HUES6 (cell line): ENCODE data around the gene SLX4IP.

ENCODE experiments used
- H3K27ac ChIP-seq: 2 replicates; pipeline ENCODE4 v1.7.0; 2013; ENCODE audit warnings: low read depth, mild to moderate bottlenecking, low read length, inconsistent platforms
- H3K27me3 ChIP-seq: 2 replicates; pipeline ENCODE4 v1.6.1; 2013; ENCODE audit warnings: low read length; ENCODE audit not compliant: control insufficient read depth, insufficient read depth
- H3K36me3 ChIP-seq: 2 replicates; pipeline ENCODE4 v1.6.1; 2013; ENCODE audit warnings: low read length; ENCODE audit not compliant: control insufficient read depth, insufficient read depth
- H3K4me1 ChIP-seq: 2 replicates; pipeline ENCODE4 v1.6.1; 2013; ENCODE audit warnings: low read length; ENCODE audit not compliant: control insufficient read depth, insufficient read depth
- H3K4me3 ChIP-seq: 2 replicates; pipeline ENCODE4 v1.5.1; 2013; ENCODE audit warnings: low read depth, low read length
- H3K9ac ChIP-seq: one replicate; pipeline ENCODE4 v1.6.1; 2013; ENCODE audit warnings: mild to moderate bottlenecking, low read length
- H3K9me3 ChIP-seq: 2 replicates; pipeline ENCODE4 v1.6.1; 2013; ENCODE audit warnings: low read depth, low read length; ENCODE audit not compliant: control insufficient read depth, insufficient read depth

The SLX4IP gene

GRCh38 chr20:10590950-10591671 is 156.0 kb downstream of the SLX4IP start:
- Histone ChIP-seq H3K27me3 (no peaks in the 10 kb centered on the region), H3K4me3 (no peak overlapping the region), H3K36me3 (no peaks in the 10 kb centered on the region), H3K9ac (no peak overlapping the region), H3K4me1 (no peaks in the 10 kb centered on the region), H3K27ac (no peak overlapping the region), H3K9me3 (no peaks in the 10 kb centered on the region)

- H3K4me3 ChIP-seq = no peak overlapping the region
- no peak overlapping the region for H3K27ac ChIP-seq
- H3K27me3 ChIP-seq = no peaks in the 10 kb centered on the region
- no peaks in the 10 kb centered on the region for H3K9me3 ChIP-seq
- no peaks in the 10 kb centered on the region for H3K36me3 ChIP-seq
- H3K9ac ChIP-seq = no peak overlapping the region
- no peaks in the 10 kb centered on the region for H3K4me1 ChIP-seq
Observed at GRCh38 chr20:10591946-10592521, 156.9 kb downstream of the SLX4IP start.

- Histone ChIP-seq H3K27me3 (no peaks in the 10 kb centered on the region), H3K36me3 (no peaks in the 10 kb centered on the region), H3K4me1 (no peaks in the 10 kb centered on the region), H3K27ac (no peak overlapping the region), H3K9ac (no peak overlapping the region), H3K4me3 (no peak overlapping the region), H3K9me3 (no peaks in the 10 kb centered on the region)
Observed at GRCh38 chr20:10594296-10594868, 159.3 kb downstream of the SLX4IP start.

GRCh38 chr20:10595266-10595665 is 160.2 kb downstream of the SLX4IP start:
- H3K4me1 ChIP-seq = no peaks in the 10 kb centered on the region
- no peak overlapping the region for H3K27ac ChIP-seq
- H3K4me3 ChIP-seq = no peak overlapping the region
- H3K27me3 ChIP-seq = no peaks in the 10 kb centered on the region
- no peaks in the 10 kb centered on the region for H3K36me3 ChIP-seq
- H3K9ac ChIP-seq = no peak overlapping the region
- no peaks in the 10 kb centered on the region for H3K9me3 ChIP-seq

- no peak overlapping the region for H3K4me3 ChIP-seq
- H3K9me3 ChIP-seq = no peaks in the 10 kb centered on the region
- no peak overlapping the region for H3K27ac ChIP-seq
- no peak overlapping the region for H3K9ac ChIP-seq
- no peaks in the 10 kb centered on the region for H3K27me3 ChIP-seq
- H3K36me3 ChIP-seq = no peaks in the 10 kb centered on the region
- H3K4me1 ChIP-seq = no peaks in the 10 kb centered on the region
Observed at GRCh38 chr20:10595985-10596384, 160.9 kb downstream of the SLX4IP start.

- Histone ChIP-seq H3K27me3 (no peaks in the 10 kb centered on the region), H3K9me3 (no peaks in the 10 kb centered on the region), H3K9ac (no peak overlapping the region), H3K4me3 (no peak overlapping the region), H3K36me3 (no peaks in the 10 kb centered on the region), H3K4me1 (no peaks in the 10 kb centered on the region), H3K27ac (no peak overlapping the region)
Observed at GRCh38 chr20:10596710-10597121, 161.6 kb downstream of the SLX4IP start.

GRCh38 chr20:10597637-10598036 is 162.5 kb downstream of the SLX4IP start:
- Histone ChIP-seq H3K27me3 (no peaks in the 10 kb centered on the region), H3K9me3 (no peaks in the 10 kb centered on the region), H3K27ac (no peak overlapping the region), H3K4me1 (no peaks in the 10 kb centered on the region), H3K4me3 (no peak overlapping the region), H3K9ac (no peak overlapping the region), H3K36me3 (no peaks in the 10 kb centered on the region)

GRCh38 chr20:10602221-10602871 is 167.2 kb downstream of the SLX4IP start:
- H3K9ac ChIP-seq = no peak overlapping the region
- H3K4me3 ChIP-seq = no peak overlapping the region
- no peaks in the 10 kb centered on the region for H3K36me3 ChIP-seq
- H3K4me1 ChIP-seq = peaks cover 4% of the 10 kb centered on the region; the same call in 1 of the 2 replicates
- H3K27me3 ChIP-seq = no peaks in the 10 kb centered on the region
- no peaks in the 10 kb centered on the region for H3K9me3 ChIP-seq
- no peak overlapping the region for H3K27ac ChIP-seq

GRCh38 chr20:10603378-10603777 is 168.3 kb downstream of the SLX4IP start:
- Histone ChIP-seq H3K27me3 (no peaks in the 10 kb centered on the region), H3K4me3 (no peak overlapping the region), H3K9ac (no peak overlapping the region), H3K9me3 (no peaks in the 10 kb centered on the region), H3K27ac (no peak overlapping the region), H3K4me1 (peaks cover 4% of the 10 kb centered on the region; the same call in 1 of the 2 replicates), H3K36me3 (no peaks in the 10 kb centered on the region)

GRCh38 chr20:10603971-10604864 is 169.1 kb downstream of the SLX4IP start:
- Histone ChIP-seq H3K4me1 (peaks cover 4% of the 10 kb centered on the region; the same call in 1 of the 2 replicates), H3K27ac (no peak overlapping the region), H3K36me3 (no peaks in the 10 kb centered on the region), H3K4me3 (no peak overlapping the region), H3K27me3 (no peaks in the 10 kb centered on the region), H3K9ac (no peak overlapping the region), H3K9me3 (no peaks in the 10 kb centered on the region)
